WI38 (cell line): ENCODE results near the gene FBXO40.
"Not testable (repeated sequence)": the region's sequence is repeated elsewhere in the genome, so short reads cannot be mapped to it uniquely, and the experiment has no call there.

Experiments used
- H3K4me3 ChIP-seq: 2 replicates; pipeline ENCODE4 v1.5.1; 2011; ENCODE audit warnings: low read depth, mild to moderate bottlenecking, control low read depth, low read length
- TF ChIP-seq, protein P1 (sequence below): IDR thresholded peaks from 2 replicates; pipeline ENCODE4 v1.5.1; 2012; ENCODE audit warnings: low read depth, mild to moderate bottlenecking, control low read depth, low read length

Gene FBXO40

GRCh38 chr3:121595765-121596406, 2.7 kb downstream of the FBXO40 start:
- H3K4me3 ChIP-seq, result no peak overlapping the region
- TF ChIP-seq, protein P1, sequence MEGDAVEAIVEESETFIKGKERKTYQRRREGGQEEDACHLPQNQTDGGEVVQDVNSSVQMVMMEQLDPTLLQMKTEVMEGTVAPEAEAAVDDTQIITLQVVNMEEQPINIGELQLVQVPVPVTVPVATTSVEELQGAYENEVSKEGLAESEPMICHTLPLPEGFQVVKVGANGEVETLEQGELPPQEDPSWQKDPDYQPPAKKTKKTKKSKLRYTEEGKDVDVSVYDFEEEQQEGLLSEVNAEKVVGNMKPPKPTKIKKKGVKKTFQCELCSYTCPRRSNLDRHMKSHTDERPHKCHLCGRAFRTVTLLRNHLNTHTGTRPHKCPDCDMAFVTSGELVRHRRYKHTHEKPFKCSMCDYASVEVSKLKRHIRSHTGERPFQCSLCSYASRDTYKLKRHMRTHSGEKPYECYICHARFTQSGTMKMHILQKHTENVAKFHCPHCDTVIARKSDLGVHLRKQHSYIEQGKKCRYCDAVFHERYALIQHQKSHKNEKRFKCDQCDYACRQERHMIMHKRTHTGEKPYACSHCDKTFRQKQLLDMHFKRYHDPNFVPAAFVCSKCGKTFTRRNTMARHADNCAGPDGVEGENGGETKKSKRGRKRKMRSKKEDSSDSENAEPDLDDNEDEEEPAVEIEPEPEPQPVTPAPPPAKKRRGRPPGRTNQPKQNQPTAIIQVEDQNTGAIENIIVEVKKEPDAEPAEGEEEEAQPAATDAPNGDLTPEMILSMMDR, result no peak

DNA sequence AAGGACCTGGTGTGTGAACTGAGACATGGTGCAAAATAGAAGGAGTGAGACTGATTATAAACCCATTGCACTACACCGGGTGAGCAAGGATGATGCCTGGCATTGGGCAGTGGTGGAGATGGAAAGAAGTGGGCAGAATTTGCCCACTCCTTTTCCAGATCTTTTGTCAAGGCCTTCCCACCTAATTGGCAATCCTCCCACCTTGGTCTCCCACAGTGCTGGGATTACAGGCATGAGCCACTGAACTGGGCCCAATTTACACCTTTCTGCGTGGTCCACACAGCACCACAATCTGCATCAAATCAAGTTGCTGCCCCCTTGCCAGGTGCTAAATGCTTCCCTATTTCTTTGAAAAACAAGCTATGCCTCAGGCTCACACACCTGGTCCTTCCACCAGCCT, 5.4 kb downstream of the FBXO40 start:
- no peak overlapping the region for H3K4me3 ChIP-seq
- TF ChIP-seq, protein P1, result no peak

GRCh38 chr3:121599900-121600299, 6.7 kb downstream of the FBXO40 start:
- H3K4me3 ChIP-seq, result not testable (repeated sequence)

GRCh38 chr3:121601212-121601812, 8.1 kb downstream of the FBXO40 start:
- no peak overlapping the region for H3K4me3 ChIP-seq
- TF ChIP-seq, protein P1, result no peak

GRCh38 chr3:121604759-121605158, 11.6 kb downstream of the FBXO40 start:
- TF ChIP-seq, protein P1, result no peak
- no peak overlapping the region for H3K4me3 ChIP-seq

DNA sequence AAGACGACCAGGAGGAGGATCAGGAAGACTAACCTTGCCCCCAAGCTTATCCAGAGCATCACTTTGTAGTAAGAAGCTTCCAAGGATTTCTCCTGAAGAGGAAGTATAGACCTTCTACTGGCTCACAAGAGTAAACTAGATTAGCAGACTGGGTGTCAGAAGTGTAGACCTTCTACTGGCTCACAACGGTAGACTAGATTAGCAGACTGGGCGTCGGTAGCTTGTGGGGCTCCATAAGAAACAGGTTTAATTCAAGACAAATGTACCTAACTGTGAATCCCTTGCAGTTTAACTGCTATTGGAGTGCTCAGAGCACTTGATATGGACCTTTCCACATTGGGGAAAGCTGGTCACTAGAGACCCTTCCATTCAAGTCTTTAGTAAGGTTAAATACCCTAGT, 12.9 kb downstream of the FBXO40 start:
- TF ChIP-seq, protein P1, result no peak
- no peak overlapping the region for H3K4me3 ChIP-seq

- TF ChIP-seq, protein P1, result no peak
- H3K4me3 ChIP-seq, result no peak overlapping the region
Observed at GRCh38 chr3:121619691-121620090, 26.5 kb downstream of the FBXO40 start.

DNA sequence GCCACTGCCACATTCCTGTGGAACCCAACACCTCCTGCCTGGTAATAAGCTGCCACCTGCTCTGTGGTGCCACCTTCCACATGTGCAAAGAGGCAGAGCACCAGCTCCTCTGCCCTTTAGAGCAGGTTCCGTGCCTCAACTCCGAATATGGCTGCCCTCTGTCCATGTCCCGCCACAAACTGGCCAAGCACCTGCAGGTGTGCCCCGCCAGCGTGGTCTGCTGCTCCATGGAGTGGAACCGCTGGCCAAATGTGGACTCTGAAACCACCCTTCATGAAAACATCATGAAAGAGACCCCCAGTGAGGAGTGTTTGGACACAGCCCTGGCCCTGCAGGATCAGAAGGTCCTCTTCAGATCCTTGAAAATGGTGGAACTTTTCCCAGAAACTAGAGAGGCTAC, 28.3 kb downstream of the FBXO40 start:
- TF ChIP-seq, protein P1, result no peak
- no peak overlapping the region for H3K4me3 ChIP-seq
